Sigmoid colon (tissue), 4 donors: Measurements from ENCODE around the gene PLPP1.

Experiments
- CTCF ChIP-seq, 4 experiments: fragments of 450-650 bp in 3 of 4; fragments of 200-600 bp in 1 of 4; IDR thresholded peaks; one replicate each; pipeline ENCODE4 v1.5.1; 2016 to 2019; ENCODE audit warnings: antibody characterized with exemption in 4 of 4, mild to moderate bottlenecking in 3 of 4, moderate library complexity in 2 of 4
- POLR2AphosphoS5 ChIP-seq, 4 donors: sonication (generic); formaldehyde crosslinking; IDR thresholded peaks; one replicate each; pipeline ENCODE4 v1.6.1; 2017; ENCODE audit warnings: antibody characterized with exemption in 4 of 4

GRCh38 chr5:55518831-55519390 is 15.9 kb downstream of the PLPP1 start:
- no peak for TF ChIP-seq CTCF (IDR thresholded peaks at IDR 0.05)
- no peak for TF ChIP-seq POLR2AphosphoS5 (IDR thresholded peaks at IDR 0.05)
